ENCODE data around the gene GPR27. TPM values are rescaled to one million over a fixed set of nuclear protein-coding genes. Genes with fewer than 3 reads are reported as not detected.

GPR27 gene
- polyA plus RNA-seq, 3 donors = 8.2 to 10.2 (median 9.3) TPM

DNA sequence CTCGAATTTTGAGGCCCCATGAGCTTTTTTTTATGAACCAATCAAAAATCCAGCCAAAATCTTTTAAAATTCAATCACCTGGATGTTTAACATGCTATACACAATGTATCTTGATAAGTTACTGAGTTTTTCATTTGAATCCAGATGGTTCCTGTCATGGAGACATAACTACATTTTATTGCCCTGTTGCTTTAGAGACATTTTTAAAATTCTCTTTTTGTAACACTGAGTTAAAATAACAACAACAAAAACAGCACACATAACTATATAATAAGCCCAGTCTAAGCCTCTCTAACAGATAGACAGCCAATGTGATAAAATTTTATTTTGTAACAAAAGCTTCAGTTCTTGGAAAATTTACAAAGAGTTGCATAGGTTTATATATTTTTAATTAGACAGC, 29.5 kb downstream of the GPR27 start:
- no peak for DNase-seq

- DNase-seq = no peak
These were observed 30.7 kb downstream of the GPR27 start for GRCh38 chr3:71784201-71784913.

GRCh38 chr3:71784914-71785531, 31.4 kb downstream of the GPR27 start, which contains the start of gene PROK2:
TSS of gene PROK2 (minus strand) at chr3:71785148. CDS start at chr3:71785052, 96 bp downstream.
- no peak for DNase-seq

- DNase-seq = no peak
These were observed 32.0 kb downstream of the GPR27 start for GRCh38 chr3:71785532-71786216.

GRCh38 chr3:71786217-71786549, 32.5 kb downstream of the GPR27 start:
- DNase-seq = no peak

- no peak for DNase-seq
These were observed 32.9 kb downstream of the GPR27 start for GRCh38 chr3:71786551-71786950.

- no peak for DNase-seq
These were observed 34.3 kb downstream of the GPR27 start for GRCh38 chr3:71787851-71788405.

- no peak for DNase-seq
These were observed 36.3 kb downstream of the GPR27 start for GRCh38 chr3:71789922-71790321.

DNA sequence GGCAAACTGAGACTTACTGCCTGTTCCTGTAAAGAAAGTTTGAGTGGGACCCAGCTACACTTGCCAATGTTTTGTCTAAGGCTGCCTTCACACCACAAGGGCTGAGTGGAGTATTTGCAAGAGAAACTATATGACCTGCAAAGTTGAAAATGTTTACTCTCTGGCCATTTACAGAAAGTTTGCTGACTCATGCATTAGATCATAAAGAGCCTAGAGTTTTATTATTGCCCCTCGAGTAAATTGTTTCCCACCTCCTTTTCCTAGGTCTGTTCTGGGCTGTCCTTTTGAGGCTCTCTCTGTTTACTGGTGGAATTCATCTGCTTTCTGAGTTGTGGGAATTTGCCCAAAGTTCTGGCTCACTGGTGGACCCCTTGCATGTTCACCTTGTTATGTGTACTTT, 38.0 kb downstream of the GPR27 start:
- DNase-seq = no peak

DNA sequence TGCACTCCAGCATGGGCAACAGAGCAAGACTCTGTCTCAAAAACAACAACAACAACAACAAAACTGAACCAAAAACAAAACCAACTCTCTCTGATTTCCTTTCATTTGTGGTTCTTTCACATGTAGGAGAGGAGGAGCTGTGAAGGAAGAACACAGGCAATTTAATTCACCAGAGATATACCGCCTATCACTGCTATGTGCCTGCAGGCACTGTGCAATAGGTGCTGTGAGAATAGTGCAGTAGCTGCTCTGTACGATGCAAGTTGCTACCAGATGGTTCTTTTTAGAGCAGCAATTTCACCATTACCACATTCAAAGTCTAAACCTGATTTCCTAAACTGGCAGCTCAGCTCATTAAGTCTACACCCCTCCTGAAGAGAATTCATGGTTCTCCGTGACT, 42.6 kb downstream of the GPR27 start:
- no peak for DNase-seq

GRCh38 chr3:71797455-71797854, 43.8 kb downstream of the GPR27 start:
- DNase-seq = no peak

DNA sequence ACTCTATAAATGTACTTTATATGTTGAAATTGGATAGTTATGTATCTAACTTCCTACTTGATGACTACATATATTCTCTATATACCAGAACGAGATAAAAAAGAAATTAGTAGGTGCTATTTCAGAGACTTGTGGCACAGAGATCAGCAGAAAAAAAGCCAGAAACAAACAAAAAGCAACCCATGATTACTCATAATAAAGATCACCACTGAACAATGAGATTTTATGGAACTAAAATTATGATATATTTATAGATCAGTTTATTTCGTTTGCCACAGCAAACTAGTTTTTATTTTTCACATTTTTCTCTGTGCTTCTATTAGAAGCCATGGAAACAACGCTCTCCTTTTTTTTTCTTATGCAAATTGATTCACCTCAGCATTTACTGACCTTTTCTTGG, 46.4 kb downstream of the GPR27 start:
- no peak for DNase-seq

DNA sequence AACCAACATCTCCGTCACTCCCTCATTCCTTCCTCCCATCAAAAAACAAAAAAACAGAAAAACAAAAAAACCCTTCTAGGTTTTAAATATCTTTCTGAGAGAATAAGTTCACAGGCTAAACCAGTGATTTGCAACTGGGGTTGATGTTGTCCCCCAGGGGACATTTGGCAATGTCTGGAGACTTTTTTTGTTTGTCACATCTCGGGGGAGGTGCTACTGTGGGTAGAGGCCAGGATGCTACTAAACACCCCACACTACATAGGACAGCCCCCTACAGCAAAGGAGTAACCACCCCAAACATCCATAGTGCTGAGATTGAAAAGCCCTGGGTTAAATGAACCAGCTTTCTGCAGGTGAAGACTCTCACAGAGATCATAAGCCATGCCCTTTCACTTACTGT, 48.3 kb downstream of the GPR27 start:
- no peak for DNase-seq

GRCh38 chr3:71803248-71803647, 49.6 kb downstream of the GPR27 start:
- no peak for DNase-seq

DNA sequence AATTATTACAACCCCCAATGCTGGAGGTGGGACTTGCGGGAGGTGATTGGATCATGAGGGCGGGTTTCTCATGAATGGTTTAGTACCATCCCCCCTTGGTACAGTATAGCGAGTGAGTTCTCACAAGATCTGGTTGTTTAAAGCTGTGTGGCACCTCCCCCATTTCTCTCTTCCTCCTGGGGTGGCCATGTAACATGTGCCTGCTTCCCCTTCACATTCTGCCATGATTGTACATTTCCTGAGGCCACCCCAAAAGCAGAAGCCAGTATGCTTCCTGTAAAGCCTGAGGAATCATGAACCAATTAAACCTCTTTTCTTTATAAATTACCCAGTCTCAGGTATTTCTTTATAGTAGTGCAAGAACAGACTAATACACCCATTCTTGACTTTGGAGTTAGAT, 51.5 kb downstream of the GPR27 start:
- no peak for DNase-seq

DNA sequence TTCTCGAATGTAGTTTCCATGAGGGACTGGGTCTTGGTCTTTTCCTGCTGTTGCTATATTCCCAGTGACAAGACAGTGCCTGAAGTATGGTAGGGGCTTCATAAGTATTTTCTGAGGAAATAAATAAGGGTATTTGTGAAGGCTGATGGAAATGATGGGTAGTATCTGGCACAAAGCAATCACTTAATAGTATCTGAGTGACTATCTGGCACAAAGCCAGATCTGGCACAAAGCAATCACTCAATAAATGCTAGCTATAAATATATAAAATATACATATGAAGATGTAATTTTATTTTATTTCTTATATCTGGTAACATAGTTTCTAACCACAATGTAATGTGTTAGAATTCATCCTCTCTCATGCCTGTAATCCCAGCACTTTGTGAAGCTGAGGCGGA, 52.0 kb downstream of the GPR27 start:
- no peak for DNase-seq

Other genes starting within 250 kb of the GPR27 start
- gene FOXP1, start 170.1 kb upstream of the GPR27 start, polyA plus RNA-seq (ENCODE audit: insufficient read length in 3 of 3) = 10 to 100 TPM; 33.6 to 43.2 (median 40.6) TPM
- 10 to 100 TPM; 10.2 to 13.7 (median 11.5) TPM for gene EIF4E3, start 28.5 kb upstream of the GPR27 start, polyA plus RNA-seq (ENCODE audit: insufficient read length in 3 of 3)
- gene PROK2, start 31.3 kb downstream of the GPR27 start, polyA plus RNA-seq (ENCODE audit: insufficient read length in 3 of 3) = under 1 TPM in 1 of 3 donors, not detected in 2; 0.10 TPM

All from renal pelvis (tissue), 4 donors.